ENCODE results near the gene KRTAP5-8.
"Not testable (repeated sequence)": the region's sequence is repeated elsewhere in the genome, so short reads cannot be mapped to it uniquely, and the experiment has no call there.

The KRTAP5-8 gene

GRCh38 chr11:71525938-71526495, 11.8 kb upstream of the KRTAP5-8 start:
- no peak for TF ChIP-seq CTCF (IDR thresholded peaks at IDR 0.05; ENCODE audit: borderline replicate concordance, extremely low read depth, low read length, poor library complexity, severe bottlenecking)
- Histone ChIP-seq H2AFZ (ENCODE audit: low read depth, low read length) (no peak overlapping the region), H3K27ac (ENCODE audit: low read length) (no peak overlapping the region), H3K27me3 (ENCODE audit: insufficient read depth, low read length, poor library complexity) (no peaks in the 10 kb centered on the region), H3K4me2 (ENCODE audit: insufficient read depth, low read length) (no peak overlapping the region), H4K20me1 (ENCODE audit: insufficient read depth, low read length) (no peaks in the 10 kb centered on the region), H3K4me1 (ENCODE audit: insufficient read depth, low read length) (no peaks in the 10 kb centered on the region), H3K9me3 (ENCODE audit: insufficient read depth, low read length, severe bottlenecking) (no peaks in the 10 kb centered on the region), H3K79me2 (ENCODE audit: insufficient read depth, low read length) (no peaks in the 10 kb centered on the region), H3K9ac (ENCODE audit: low read depth, low read length) (no peak overlapping the region), H3K36me3 (ENCODE audit: insufficient read depth, low read length) (no peaks in the 10 kb centered on the region), H3K4me3 (ENCODE audit: low read depth in 1 of 2, low read length in 2 of 2) (no peak overlapping the region)
- DNase-seq: no peak
- no peak for ATAC-seq (ENCODE audit: insufficient read depth, low read depth)

- H3K4me3 ChIP-seq (ENCODE audit: low read depth in 1 of 2, low read length in 2 of 2); H3K9me3 ChIP-seq (ENCODE audit: insufficient read depth, low read length, severe bottlenecking); H3K27me3 ChIP-seq (ENCODE audit: insufficient read depth, low read length, poor library complexity); H3K36me3 ChIP-seq (ENCODE audit: insufficient read depth, low read length); H3K27ac ChIP-seq (ENCODE audit: low read length); ATAC-seq (ENCODE audit: insufficient read depth, low read depth); H4K20me1 ChIP-seq (ENCODE audit: insufficient read depth, low read length); H3K9ac ChIP-seq (ENCODE audit: low read depth, low read length); H3K4me2 ChIP-seq (ENCODE audit: insufficient read depth, low read length); H3K4me1 ChIP-seq (ENCODE audit: insufficient read depth, low read length); DNase-seq; H3K79me2 ChIP-seq (ENCODE audit: insufficient read depth, low read length); H2AFZ ChIP-seq (ENCODE audit: low read depth, low read length): not testable (repeated sequence)
Measured at GRCh38 chr11:71526796-71527575, 10.8 kb upstream of the KRTAP5-8 start, which contains the start of gene KRTAP5-7. Gene KRTAP5-7, plus strand, starts transcription at chr11:71527267. Its CDS starts 34 bp downstream, at chr11:71527301.

GRCh38 chr11:71527576-71528210, 10.1 kb upstream of the KRTAP5-8 start:
- Histone ChIP-seq H3K4me3 (ENCODE audit: low read depth in 1 of 2, low read length in 2 of 2) (no peak overlapping the region), H3K36me3 (ENCODE audit: insufficient read depth, low read length) (no peaks in the 10 kb centered on the region), H4K20me1 (ENCODE audit: insufficient read depth, low read length) (no peaks in the 10 kb centered on the region), H3K4me2 (ENCODE audit: insufficient read depth, low read length) (no peak overlapping the region), H3K9ac (ENCODE audit: low read depth, low read length) (no peak overlapping the region), H3K79me2 (ENCODE audit: insufficient read depth, low read length) (no peaks in the 10 kb centered on the region), H3K27me3 (ENCODE audit: insufficient read depth, low read length, poor library complexity) (no peaks in the 10 kb centered on the region), H3K9me3 (ENCODE audit: insufficient read depth, low read length, severe bottlenecking) (no peaks in the 10 kb centered on the region), H3K4me1 (ENCODE audit: insufficient read depth, low read length) (no peaks in the 10 kb centered on the region), H2AFZ (ENCODE audit: low read depth, low read length) (no peak overlapping the region), H3K27ac (ENCODE audit: low read length) (no peak overlapping the region)
- TF ChIP-seq CTCF (IDR thresholded peaks at IDR 0.05; ENCODE audit: borderline replicate concordance, extremely low read depth, low read length, poor library complexity, severe bottlenecking) (no peak), EZH2 (IDR thresholded peaks at IDR 0.05; ENCODE audit: borderline replicate concordance, low read depth, low read length, severe bottlenecking) (no peak)
- ATAC-seq (ENCODE audit: insufficient read depth, low read depth) (no peak), DNase-seq (no peak)

- Histone ChIP-seq H3K4me2 (ENCODE audit: insufficient read depth, low read length) (no peak overlapping the region), H3K79me2 (ENCODE audit: insufficient read depth, low read length) (no peaks in the 10 kb centered on the region), H3K4me1 (ENCODE audit: insufficient read depth, low read length) (no peaks in the 10 kb centered on the region), H3K9ac (ENCODE audit: low read depth, low read length) (no peak overlapping the region), H4K20me1 (ENCODE audit: insufficient read depth, low read length) (no peaks in the 10 kb centered on the region), H3K27me3 (ENCODE audit: insufficient read depth, low read length, poor library complexity) (no peaks in the 10 kb centered on the region), H3K4me3 (ENCODE audit: low read depth in 1 of 2, low read length in 2 of 2) (no peak overlapping the region), H3K27ac (ENCODE audit: low read length) (no peak overlapping the region), H3K36me3 (ENCODE audit: insufficient read depth, low read length) (no peaks in the 10 kb centered on the region), H2AFZ (ENCODE audit: low read depth, low read length) (no peak overlapping the region), H3K9me3 (ENCODE audit: insufficient read depth, low read length, severe bottlenecking) (no peaks in the 10 kb centered on the region)
- no peak for TF ChIP-seq EZH2 (IDR thresholded peaks at IDR 0.05; ENCODE audit: borderline replicate concordance, low read depth, low read length, severe bottlenecking)
- TF ChIP-seq CTCF (IDR thresholded peaks at IDR 0.05; ENCODE audit: borderline replicate concordance, extremely low read depth, low read length, poor library complexity, severe bottlenecking): no peak
- DNase-seq (no peak), ATAC-seq (ENCODE audit: insufficient read depth, low read depth) (no peak)
Measured at GRCh38 chr11:71530602-71531001, 7.2 kb upstream of the KRTAP5-8 start.
